ENCODE results near the gene MORC3.
"Not testable (repeated sequence)": the region's sequence is repeated elsewhere in the genome, so short reads cannot be mapped to it uniquely, and the experiment has no call there.

MORC3 gene

DNA sequence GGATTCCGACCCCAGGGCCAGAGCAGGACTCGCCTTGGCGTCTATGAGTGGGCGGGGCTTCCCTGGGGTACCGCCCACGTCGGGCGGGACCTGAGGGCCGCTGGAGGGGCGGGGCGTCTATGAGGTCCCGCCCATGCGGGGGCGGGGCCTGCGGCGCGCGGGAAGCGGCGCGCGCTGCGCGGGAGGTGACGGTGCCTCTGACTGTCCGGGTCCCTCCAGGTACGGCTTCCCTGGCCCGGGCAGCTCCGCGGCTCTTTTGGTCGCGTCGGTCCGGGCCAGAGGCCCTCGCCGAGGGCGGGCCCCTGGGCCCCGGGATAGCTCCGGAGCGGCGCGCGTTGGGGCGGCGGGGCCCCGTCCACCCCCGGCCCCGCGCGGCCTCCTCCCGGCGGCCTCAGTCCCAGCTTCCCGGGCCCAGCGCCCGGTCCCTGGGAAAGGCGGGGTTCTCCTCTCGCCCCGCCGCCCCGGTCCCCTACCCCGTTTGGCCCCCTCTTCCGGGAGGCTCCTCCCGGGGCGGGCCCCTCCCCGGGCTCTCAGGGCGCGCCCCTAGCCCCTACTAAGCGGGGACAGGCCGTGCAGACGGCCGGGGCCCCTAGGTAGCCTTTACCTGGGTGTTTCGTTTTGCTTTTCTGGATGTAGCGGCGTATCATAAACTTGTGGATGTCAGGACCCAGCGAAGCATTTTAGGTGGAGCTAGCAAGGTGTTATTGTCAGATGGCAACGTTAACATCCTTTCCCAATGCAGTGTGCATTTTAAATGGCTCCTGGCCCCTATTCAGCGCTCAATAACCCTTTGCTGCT lies 65.4 kb downstream of the MORC3 start, which contains the start of gene CHAF1B:
Gene CHAF1B, plus strand, starts transcription at position 160 of the 798 bp plus-strand sequence. CDS start 745 bp downstream, outside the sequence.
- Histone ChIP-seq H3K36me3 (ENCODE audit: control insufficient read depth, insufficient read depth, low read length) (no peaks in the 10 kb centered on the region), H3K9ac (no peak within 1 kb of the TSS), H2AFZ (peak within 1 kb of the TSS; percentile 87), H3K9me3 (ENCODE audit: control insufficient read depth, low read length) (no peaks in the 10 kb centered on the region), H3K4me1 (no peaks in the 10 kb centered on the region), H3K4me2 (ENCODE audit: low read length) (peak within 1 kb of the TSS; percentile 81), H3K27me3 (ENCODE audit: control insufficient read depth, insufficient read depth, low read length) (no peaks in the 10 kb centered on the region), H3K4me3 (ENCODE audit: low read depth, low read length) (peak within 1 kb of the TSS; percentile 62), H3K79me2 (no peaks in the 10 kb centered on the region), H3K27ac (no peak within 1 kb of the TSS)
- TF ChIP-seq, protein P1, sequence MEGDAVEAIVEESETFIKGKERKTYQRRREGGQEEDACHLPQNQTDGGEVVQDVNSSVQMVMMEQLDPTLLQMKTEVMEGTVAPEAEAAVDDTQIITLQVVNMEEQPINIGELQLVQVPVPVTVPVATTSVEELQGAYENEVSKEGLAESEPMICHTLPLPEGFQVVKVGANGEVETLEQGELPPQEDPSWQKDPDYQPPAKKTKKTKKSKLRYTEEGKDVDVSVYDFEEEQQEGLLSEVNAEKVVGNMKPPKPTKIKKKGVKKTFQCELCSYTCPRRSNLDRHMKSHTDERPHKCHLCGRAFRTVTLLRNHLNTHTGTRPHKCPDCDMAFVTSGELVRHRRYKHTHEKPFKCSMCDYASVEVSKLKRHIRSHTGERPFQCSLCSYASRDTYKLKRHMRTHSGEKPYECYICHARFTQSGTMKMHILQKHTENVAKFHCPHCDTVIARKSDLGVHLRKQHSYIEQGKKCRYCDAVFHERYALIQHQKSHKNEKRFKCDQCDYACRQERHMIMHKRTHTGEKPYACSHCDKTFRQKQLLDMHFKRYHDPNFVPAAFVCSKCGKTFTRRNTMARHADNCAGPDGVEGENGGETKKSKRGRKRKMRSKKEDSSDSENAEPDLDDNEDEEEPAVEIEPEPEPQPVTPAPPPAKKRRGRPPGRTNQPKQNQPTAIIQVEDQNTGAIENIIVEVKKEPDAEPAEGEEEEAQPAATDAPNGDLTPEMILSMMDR (IDR thresholded peaks at IDR 0.05) = no peak

DNA sequence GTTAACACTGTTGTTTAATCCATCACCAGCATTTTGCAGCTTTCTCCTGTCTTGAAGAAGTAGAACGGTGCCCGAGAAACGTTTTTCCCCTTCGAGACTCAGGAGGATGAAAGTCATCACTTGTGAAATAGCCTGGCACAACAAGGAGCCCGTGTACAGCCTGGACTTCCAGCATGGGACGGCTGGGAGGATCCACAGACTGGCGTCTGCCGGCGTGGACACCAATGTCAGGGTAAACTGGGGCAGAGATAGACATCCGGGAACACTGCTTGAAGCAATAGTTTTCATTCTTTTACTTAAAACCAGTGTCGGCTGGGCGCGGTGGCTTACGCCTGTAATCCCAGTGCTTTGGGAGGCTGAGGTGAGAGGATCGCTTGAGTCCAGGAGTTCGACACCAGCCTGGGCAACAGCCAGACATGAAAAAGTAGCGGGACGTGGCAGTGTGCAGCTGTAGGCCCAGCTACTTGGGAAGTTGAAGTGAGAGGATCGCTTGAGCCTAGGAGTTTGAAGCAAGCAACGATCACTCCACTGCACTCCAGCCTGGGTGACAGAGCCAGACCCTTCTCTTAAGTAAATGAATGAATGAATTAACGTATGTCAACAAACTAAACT lies 66.1 kb downstream of the MORC3 start:
- H2AFZ ChIP-seq = peak overlapping the region; percentile 87

DNA sequence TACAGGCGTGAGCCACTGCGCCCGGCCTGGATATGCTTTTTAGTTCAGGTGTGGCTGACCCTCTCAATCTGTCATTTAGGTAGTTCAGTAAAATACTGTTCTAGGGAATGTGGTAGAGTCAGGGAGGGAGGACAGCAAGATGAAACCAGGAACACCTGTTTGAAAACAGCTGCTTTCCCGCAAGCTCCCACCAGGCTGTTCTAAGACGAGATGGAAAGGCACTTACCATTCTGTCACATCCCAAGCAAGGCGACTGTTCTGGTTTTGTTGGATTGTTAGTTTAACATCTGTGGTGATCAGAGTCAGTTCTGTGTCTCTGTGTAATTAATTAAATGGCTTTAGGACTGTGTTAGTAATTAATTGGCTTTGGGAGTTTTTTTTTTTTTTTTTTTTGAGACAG lies 68.1 kb downstream of the MORC3 start:
- Histone ChIP-seq H3K4me3 (ENCODE audit: low read depth, low read length) (no peak overlapping the region), H2AFZ (no peak overlapping the region), H3K27ac (no peak overlapping the region), H3K36me3 (ENCODE audit: control insufficient read depth, insufficient read depth, low read length) (no peaks in the 10 kb centered on the region), H3K4me2 (ENCODE audit: low read length) (no peak overlapping the region), H3K4me1 (no peaks in the 10 kb centered on the region), H3K27me3 (ENCODE audit: control insufficient read depth, insufficient read depth, low read length) (no peaks in the 10 kb centered on the region), H3K9me3 (ENCODE audit: control insufficient read depth, low read length) (no peaks in the 10 kb centered on the region), H3K79me2 (no peaks in the 10 kb centered on the region), H3K9ac (no peak overlapping the region)
- TF ChIP-seq, protein P1 (IDR thresholded peaks at IDR 0.05) = no peak

More for the DNA sequence above, 66.1 kb downstream of the MORC3 start:
- Histone ChIP-seq H3K27me3 (ENCODE audit: control insufficient read depth, insufficient read depth, low read length) (no peaks in the 10 kb centered on the region), H3K4me2 (ENCODE audit: low read length) (peak overlapping the region; percentile 81), H3K4me3 (ENCODE audit: low read depth, low read length) (peak overlapping the region; percentile 62), H3K9me3 (ENCODE audit: control insufficient read depth, low read length) (no peaks in the 10 kb centered on the region), H3K9ac (no peak overlapping the region), H3K27ac (no peak overlapping the region), H3K79me2 (no peaks in the 10 kb centered on the region), H3K4me1 (no peaks in the 10 kb centered on the region), H3K36me3 (ENCODE audit: control insufficient read depth, insufficient read depth, low read length) (no peaks in the 10 kb centered on the region)
- TF ChIP-seq, protein P1 (IDR thresholded peaks at IDR 0.05) = no peak

DNA sequence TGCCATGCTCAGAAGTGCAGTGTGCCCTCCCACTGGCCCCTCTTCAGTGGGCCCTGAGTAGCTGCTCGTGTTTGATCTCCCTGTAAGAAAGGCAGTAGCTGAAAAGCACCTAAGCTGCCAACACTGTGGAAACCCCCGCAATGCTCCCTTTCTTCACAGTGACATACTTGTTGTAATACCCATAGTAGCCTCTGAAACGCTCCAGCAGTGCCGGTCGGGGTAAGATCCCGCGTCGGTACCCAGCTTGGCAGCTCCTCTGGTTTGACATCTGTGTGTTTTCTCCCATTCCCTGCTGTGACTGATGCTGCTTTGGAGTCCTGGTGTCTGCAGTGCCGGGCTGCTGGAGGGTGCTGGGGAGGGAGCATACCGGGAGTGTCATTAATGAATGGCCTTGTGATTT lies 68.8 kb downstream of the MORC3 start:
- H2AFZ ChIP-seq = no peak overlapping the region
- no peaks in the 10 kb centered on the region for H3K9me3 ChIP-seq (ENCODE audit: control insufficient read depth, low read length)
- H3K27ac ChIP-seq = no peak overlapping the region
- TF ChIP-seq, protein P1 (IDR thresholded peaks at IDR 0.05) = no peak
- no peaks in the 10 kb centered on the region for H3K79me2 ChIP-seq
- no peaks in the 10 kb centered on the region for H3K4me1 ChIP-seq
- H3K36me3 ChIP-seq (ENCODE audit: control insufficient read depth, insufficient read depth, low read length) = no peaks in the 10 kb centered on the region
- no peak overlapping the region for H3K4me2 ChIP-seq (ENCODE audit: low read length)
- no peaks in the 10 kb centered on the region for H3K27me3 ChIP-seq (ENCODE audit: control insufficient read depth, insufficient read depth, low read length)
- no peak overlapping the region for H3K9ac ChIP-seq
- H3K4me3 ChIP-seq (ENCODE audit: low read depth, low read length) = no peak overlapping the region

DNA sequence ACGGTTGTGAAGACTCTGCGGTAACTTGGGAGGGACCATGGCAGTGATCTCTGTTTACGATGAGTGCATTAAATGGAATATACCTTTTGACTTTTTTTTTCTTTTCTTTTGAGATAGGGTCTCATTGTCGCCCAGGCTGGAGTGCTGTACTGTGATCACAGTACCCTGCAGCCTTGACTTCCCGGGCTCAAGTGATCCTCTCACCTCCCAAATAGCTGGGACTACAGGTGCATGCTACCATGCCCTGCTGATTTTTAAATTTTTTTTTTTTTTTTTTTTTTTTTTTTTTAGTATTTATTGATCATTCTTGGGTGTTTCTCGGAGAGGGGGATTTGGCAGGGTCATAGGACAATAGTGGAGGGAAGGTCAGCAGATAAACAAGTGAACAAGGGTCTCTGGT lies 71.7 kb downstream of the MORC3 start:
- not testable (repeated sequence) for H3K36me3 ChIP-seq (ENCODE audit: control insufficient read depth, insufficient read depth, low read length); H3K9me3 ChIP-seq (ENCODE audit: control insufficient read depth, low read length); H3K27ac ChIP-seq; H3K79me2 ChIP-seq; H3K27me3 ChIP-seq (ENCODE audit: control insufficient read depth, insufficient read depth, low read length); H3K4me1 ChIP-seq; H2AFZ ChIP-seq; H3K4me3 ChIP-seq (ENCODE audit: low read depth, low read length); H3K4me2 ChIP-seq (ENCODE audit: low read length); H3K9ac ChIP-seq
